NCI-H345 treated with DMSO at 0.1 percent for 48 hours (cell line): ENCODE measurements around the gene MARCHF5.
"Not testable (repeated sequence)": the region's sequence is repeated elsewhere in the genome, so short reads cannot be mapped to it uniquely, and the experiment has no call there.

Experiments
- DNase-seq: peaks from one replicate; lab custom pipeline; 2025; ENCODE audit not compliant: unreplicated experiment; lab: John Stamatoyannopoulos, UW

MARCHF5 gene

DNA sequence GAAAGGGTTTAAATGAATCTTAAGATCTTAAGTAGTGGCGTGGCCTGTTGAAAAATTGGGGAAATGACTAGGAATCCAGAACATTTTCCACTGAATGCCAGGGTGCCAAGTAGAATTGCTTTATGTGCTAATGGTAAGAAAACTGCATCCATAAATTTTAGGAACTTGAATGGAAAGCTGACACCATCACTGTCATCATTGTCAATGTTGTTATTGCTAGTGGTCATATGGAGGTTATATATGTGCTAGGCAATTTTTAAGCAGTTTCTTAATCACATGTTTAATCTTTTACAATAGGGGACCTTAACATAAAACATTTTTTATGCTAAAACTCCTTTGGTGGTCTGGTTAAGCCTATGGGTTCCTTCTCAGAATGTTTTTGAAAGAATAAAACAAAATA, 13.1 kb downstream of the MARCHF5 start:
- DNase-seq: no peak

DNA sequence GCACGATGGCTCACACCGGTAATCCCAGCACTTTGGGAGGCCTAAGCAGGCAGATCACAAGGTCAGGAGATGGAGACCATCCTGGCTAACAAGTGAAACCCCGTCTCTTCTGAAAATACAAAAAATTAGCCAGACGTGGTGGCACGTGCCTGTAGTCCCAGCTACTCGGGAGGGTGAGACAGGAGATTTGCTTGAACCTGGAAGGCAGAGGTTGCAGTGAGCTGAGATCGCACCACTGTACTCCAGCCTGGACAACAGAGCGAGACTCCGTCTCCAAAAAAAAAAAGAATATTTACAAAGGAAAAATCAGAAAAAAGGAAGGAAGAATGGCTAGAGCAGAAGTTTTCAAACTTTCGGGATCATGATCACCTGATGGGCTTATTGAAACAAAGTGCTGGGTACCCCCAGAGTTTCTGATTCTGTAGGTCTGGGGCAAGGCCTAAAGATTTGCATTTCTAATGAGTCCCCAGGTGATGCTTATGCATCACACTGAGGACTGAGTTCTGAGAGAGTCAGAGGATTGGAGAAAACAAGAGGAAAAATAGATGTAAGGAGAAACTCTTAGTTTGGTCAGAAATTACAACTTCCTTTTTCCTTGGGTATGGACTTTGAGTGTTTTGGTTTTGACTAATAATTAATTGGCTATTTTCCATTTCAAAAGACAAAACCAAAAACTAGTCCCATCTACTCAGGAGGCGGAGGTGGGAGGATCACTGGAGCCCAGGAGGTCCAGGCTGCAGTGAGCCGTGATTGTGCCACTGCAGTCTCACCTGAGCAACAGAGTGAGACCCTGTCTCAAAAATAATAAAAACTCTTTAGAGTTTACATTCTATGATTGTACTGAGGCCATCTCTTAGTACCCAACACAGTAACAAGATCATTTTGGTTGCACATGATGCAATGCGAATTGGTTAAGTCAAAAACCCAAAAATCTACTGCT, 14.4 kb downstream of the MARCHF5 start:
- DNase-seq: no peak

DNA sequence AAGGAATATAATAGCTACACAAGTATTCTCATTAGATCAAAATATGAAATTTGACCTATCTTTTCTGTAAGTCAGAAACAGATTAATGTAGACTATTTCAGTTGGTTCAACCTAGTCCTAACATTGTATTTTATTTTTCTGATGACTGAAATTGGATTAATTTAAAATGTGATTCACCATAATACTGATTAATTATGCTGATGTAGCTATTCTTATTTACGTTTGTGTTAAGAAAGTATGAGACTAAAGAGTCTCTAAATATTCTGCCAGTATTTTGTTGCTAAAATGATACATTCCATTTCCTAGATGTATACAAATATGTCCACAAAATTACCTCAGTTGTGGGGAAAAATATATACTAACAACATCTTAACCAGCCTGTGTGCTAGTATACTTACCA, 18.3 kb downstream of the MARCHF5 start:
- DNase-seq: no peak

DNA sequence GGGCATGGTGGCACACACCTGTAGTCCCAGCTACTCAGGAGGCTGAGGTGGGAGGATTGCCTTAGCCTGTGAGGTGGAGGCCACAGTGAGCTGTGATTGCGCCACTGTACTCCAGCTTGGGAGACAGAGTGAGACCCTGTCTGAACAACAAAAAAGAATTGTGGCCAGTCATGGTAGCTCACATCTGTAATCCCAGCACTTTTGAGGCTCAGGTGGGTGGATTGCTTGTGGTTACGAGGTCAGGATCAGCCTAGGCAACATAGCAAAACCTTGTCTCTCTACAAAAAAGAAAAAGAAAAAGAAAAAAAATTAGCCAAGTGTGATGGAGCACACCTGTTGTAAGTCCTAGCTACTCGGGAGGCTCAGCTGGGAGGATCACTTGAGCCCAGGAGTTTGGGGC, 22.8 kb downstream of the MARCHF5 start:
- DNase-seq: no peak

DNA sequence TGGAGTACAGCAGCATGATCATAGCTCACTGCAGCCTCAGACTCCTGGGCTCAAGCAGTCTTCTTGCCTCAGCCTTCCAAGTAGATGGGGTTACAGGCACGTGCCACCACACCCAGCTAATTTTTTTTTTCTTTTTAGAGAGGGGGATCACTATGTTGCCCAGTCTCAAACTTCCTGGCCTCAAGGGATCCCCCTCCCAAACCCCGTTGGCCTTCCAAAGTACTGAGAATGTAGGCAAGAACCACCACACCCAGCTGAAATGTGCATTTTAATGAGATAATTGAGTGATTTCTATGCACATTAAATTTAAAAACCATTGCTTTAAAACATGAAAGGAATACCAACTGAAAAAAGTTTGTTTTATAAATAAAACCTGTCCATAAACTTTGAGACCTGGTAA, 25.6 kb downstream of the MARCHF5 start:
- DNase-seq: no peak

DNA sequence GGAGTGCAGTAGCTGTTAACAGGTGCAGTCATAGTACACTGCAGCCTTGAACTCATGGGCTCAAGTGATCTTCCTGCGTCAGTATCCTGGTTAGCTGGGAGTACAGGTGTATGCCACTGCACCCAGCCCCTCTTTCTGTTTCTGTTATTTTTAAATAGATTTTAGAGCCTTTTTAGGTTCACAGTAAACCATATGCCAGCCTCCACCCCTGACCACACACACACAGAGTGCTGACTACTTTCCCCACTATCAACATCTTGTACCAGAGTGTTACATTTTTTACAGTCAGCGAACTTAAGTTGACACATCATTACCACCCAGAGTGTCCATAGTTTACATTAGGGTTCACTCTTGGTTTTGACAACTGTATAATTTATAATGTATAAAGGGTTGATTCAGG, 32.1 kb downstream of the MARCHF5 start:
- no peak for DNase-seq

DNA sequence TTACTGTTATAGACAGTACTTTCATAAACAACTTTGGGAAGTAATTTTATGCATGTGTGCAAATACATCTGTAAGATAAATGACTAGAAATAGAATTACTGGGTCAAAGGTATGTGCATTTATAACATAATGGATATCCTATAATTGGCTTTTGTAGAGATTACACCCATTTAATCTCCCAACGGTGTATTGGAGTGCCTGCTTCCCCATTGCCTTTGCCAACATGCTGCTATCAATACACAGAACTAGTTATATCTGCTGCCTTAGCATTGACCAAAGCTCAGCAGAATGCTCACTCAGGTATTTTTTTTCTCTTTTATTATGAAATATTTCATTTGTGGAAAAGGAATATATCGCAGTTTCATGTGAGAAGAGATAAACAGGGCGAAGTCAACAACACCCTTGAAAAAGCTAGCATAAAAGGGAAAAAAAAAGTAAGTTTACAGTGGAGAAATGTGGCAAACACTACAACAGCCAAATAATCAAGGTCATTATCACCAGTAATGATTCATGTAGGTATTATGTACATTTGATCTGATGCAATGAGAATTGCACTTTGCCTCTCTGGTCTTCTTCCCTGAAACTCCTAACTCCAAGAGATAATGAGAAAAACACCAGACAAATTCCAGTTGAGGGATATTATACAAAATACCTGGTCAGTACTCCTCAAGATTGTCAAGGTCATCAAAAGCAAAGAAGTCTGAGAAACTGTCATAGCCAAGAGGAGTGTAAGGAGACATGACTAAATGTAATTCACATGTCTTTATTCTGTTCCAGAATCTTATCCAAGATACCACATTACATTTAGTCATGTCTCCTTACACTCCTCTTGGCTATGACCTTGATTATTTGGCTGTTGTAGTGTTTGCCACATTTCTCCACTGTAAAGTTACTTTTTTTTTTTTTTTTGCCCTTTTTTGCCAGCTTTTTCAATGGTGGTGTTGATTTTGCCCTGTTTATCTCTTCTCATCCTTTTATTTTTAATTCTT, 36.8 kb downstream of the MARCHF5 start:
- DNase-seq: no peak

DNA sequence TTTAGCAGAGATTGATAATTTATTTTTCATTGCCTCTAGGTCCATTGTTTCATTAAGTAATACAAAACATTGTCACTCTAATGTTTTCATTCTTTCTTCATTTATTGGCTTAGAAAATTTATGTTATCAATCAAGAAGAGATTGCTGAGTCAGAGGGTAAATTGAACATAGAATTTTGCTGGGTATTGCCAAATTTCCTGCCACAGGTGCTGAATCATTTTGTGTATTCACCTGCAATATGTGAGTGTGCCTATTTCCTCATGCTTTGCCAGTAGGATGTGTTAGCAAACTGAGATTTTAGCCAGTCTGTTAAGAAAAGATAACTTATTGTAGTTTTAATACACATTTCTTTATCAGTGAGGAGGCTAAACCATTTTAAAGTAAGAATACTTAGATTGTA, 38.0 kb downstream of the MARCHF5 start:
- no peak for DNase-seq

DNA sequence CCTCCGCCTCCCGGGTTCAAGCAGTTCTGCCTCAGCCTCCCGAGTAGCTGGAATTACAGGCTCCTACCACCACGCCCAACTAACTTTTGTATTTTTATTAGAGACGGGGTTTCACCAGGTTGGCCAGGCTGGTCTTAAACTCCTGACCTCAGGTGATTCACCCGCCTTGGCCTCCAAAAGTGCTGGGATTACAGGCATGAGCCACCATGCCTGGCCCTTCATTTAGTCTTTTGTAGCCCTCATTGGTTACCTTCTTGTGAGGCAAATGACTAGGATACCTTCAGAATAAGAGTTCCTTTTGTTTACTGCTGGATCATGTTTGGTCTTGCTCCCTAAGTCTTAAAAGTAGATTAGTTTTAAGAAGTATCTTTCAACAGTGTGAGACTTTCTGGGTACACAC, 39.0 kb downstream of the MARCHF5 start:
- DNase-seq: not testable (repeated sequence)

DNA sequence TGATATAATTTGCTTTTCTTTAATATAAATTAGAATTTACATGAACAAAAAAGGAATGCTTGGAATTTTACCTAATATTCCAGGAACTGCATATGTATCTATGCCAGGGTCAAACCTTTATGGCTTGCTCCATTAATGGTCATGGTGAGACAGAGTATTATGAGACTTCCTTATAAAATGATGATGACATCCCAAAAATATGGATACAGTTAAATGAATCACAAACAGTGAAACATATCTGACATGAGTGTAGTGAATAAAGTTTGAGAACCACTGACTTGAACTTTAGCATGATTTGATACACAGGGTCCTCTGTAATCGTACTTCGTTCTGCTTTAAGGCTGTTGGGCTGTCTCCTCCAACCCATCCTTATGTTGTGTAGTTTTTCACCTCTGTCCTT, 51.8 kb downstream of the MARCHF5 start:
- no peak for DNase-seq

DNA sequence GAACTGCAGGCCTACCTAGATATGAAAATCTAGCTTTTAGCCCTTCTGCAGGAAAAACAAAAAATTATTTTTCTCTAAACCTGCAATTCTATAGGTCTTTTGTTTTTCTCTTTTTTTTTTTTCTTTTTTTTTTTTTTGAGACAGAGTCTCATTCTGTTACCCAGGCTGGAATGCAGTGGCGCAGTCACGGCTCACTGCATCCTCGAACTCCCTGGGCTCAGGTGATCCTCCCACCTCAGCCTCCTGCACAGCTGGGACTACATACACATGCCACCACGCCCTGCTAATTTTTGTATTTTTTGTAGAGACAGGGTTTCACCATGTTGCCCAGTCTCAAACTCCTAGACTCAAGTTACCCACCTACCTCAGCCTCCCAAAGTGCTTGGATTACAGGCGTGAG, 54.6 kb downstream of the MARCHF5 start:
- not testable (repeated sequence) for DNase-seq

DNA sequence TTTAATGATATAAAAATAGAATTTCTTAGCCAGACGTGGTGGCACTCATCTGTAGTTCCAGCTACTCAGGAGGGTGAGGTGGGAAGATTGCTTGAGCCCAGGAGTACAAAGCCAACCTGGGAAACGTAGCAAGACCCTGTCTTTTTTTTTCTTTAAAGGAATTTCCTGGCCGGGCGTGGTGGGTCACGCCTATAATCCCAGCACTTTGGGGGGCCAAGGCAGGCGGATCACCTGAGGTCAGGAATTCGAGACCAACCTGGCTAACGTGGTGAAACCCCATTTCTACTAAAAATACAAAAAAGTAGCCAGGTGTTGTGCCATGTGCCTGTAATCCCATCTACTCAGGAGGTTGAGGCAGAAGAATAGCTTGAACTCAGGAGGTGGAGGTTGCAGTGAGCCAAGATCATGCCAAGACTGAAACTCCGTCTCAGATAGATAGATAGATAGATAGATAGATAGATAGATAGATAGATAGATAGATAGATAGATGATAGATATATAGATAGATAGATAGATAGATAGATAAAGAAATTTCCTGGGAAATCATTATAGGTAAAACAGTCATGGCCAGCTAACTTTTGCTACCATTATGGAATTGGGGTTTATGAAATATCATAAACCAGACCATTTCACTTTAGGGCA, 56.2 kb downstream of the MARCHF5 start:
- DNase-seq: not testable (repeated sequence)

DNA sequence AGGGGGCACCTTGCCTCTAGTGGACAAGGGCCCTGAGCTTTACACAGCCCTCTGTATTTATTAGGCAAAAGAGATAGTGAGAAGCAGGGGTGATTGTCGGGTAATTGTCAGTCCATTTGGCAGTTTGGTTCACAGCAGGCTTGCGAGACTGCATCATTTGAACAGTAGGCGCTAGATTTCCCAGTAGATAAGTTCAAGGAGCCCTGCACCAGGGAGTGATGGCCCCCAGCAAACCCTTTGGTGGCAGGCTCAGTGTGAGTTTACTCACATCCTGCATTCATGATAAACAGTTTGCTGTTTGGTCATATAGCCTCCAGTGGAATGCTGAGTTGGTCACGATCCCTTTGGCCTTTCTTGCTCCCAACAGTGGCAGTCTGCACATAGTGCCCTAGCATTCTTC, 59.4 kb downstream of the MARCHF5 start:
- no peak for DNase-seq

DNA sequence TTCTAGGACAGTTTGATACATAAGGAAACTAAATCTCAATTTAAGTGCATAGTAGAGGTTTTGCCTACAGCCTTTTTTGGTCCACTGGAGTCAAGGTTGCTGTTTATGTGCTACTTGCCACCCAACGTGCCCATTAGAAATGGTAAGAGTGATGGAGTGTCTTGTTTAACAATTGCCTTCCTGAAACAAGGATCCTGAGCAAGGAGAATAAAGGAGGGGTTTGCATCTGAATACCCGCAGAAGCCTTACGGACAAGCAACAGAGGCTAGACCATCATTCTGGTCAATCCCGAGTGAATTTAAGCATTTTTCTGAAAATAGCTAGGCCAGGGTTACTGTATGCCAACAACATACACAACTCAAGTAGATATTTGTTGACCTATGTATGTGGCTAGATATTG, 63.6 kb downstream of the MARCHF5 start:
- no peak for DNase-seq

DNA sequence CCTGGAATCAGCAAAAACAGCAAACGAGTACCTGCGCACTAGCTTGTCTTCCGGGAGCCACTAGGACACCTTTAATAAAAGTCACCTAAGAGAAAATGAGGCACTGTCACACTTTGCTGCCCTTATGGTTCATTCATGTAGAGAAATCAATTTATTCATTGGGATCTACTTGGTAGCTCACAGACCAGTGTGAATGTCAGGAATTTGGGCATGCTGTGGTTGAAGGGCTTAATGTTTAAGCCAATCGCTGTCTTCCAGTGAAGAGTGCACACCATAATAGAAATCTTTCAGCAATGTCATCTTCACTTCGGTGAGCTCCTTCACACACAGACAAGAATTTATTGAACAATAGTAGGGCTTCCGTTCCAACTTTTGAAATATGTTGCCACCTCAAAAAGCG, 65.1 kb downstream of the MARCHF5 start:
- no peak for DNase-seq

DNA sequence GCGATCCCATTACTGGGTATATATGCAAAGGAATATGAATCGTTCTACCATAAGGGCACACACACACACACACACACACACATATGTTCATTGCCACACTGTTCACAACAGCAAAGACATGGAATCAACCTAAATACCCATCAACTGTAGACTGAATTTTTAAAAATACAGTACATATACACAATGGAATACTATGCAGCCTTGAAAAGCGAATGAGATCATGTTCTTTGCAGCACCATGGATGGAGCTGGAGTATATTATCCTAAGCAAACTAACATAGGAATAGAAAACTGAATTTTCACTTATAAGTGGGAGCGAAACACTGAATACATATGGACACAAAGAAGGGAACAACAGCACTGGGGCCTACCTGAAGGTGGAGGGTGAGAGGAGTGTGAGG, 72.5 kb downstream of the MARCHF5 start:
- no peak for DNase-seq

DNA sequence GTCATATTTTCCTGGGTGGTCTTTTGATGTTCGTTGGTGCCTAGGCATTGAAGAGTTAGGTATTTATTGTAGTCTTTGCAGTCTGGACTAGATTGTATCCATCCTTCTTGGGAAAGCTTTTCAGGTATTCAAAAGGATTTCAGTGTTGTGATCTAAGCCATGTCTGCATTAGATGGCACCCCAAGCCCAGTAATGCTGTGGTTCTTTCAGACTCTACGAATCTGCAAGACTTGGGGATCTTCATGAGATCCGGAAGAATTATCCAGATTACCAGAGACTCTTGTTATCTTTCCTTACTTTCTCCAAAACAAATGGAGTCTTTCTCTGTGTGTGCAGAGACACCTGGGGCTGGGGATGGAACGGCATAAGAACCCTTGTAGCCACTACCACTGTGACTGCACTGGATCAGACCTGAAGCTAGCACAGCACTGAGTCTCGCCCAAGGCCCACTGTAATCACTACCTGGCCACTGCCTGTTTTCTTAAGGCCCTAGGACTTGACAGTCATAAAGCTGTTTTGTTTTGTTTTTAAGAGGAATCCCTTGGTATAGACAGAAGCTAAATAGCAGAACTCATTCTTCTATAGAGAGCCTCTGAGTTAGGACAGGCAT, 75.5 kb downstream of the MARCHF5 start:
- no peak for DNase-seq

DNA sequence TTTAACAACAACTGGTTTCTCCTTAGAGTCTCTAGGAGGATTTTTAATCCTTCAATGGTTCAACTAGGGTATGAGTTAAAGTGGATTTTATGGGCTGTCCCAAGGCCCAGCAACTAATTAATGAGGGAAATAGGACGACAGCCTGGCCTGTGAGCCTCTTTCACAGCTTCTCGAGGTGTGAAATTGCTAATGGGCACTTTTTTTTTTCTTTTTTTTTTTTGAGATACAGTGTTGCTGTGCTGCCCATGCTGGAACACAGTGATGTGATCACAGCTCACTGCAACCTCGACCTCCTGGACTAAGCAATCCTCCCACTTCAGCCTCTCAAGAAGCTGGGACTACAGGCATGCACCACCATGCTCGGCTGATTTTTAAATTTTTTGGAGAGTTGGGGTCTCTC, 87.0 kb downstream of the MARCHF5 start:
- DNase-seq: no peak

DNA sequence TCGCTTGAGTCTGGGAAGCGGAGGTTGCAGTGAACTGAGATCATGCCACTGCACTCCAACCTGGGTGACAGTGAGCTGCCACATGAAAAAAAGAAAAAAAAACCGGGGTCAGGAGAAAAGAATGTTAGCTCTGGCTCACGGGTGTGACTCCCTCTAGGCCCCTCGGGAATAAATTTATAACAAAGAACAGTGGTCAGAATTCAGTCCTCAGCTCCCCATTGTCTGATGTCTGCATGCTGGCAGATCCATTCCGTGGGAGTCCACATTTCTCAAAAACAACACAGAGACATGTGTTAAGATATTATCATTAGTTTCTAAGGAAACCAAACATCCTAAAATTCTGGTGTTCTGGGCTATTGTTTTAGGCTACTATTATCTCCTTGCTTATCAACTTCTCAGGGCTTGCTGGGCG, 90.6 kb downstream of the MARCHF5 start:
- DNase-seq: no peak

DNA sequence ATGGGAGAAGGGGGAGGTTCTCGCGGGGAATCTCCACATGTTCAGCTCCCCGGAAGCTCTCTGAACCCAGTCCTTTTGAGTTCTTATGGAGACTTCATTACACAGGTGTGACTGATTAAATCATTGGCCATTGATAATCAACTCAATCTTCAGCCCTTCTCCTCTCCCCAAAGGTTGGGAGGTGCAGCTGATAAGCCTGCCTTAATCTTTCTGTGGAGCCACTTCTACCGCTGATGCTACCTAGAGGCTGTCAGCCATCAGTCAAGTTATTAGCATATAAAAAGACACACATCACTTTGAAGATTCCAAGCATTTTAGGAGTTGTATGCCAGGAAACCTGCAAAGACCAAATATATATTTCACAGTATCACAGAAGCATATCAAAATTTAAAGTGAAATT, 91.7 kb downstream of the MARCHF5 start:
- no peak for DNase-seq

DNA sequence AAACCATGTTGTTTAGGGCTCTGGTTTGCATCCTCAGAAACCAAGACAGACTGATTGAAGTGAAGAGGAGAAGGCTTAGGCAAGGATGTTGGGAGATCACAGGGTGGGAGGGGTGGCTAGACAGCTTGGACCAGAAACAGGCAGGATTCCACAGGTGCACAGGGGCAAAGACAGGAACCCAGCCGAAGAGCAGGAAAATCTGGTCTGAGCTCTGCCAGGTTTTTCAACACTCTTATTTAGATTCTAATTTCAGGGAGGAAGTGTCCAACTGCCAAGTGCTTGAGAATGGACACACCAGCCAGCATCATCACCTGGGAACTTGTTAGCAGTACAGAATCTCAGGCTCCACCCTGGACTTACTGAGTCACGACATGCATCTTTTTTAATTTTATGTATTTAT, 93.8 kb downstream of the MARCHF5 start:
- DNase-seq: no peak
